ENCODE measurements around the gene YBEY.

YBEY gene

GRCh38 chr21:46322351-46323226 lies 36.4 kb downstream of the YBEY start:
- H3F3A ChIP-seq (ENCODE audit: insufficient read depth): peaks cover 25% of the 10 kb centered on the region
- H3K36me3 ChIP-seq (ENCODE audit: low read length): peaks cover 6% of the 10 kb centered on the region
- H3K9ac ChIP-seq (ENCODE audit: low read length): peak overlapping the region; percentile 96
- peaks cover 12% of the 10 kb centered on the region; the same call in 1 of the 2 replicates for H4K20me1 ChIP-seq (ENCODE audit: low read depth, low read length)
- peak overlapping the region; percentile 97 for H3K4me2 ChIP-seq (ENCODE audit: low read depth, low read length, poor library complexity, severe bottlenecking)
- no peak for TF ChIP-seq CTCF (IDR thresholded peaks at IDR 0.05; ENCODE audit: insufficient read depth, low read length, poor library complexity, severe bottlenecking)
- TF ChIP-seq EZH2phosphoT487 (conservative IDR thresholded peaks at IDR 0.05; ENCODE audit: low read length): no peak
- H3K9me2 ChIP-seq (replicated peaks; ENCODE audit: insufficient read depth, low read length): no peaks in the 10 kb centered on the region
- H3K79me2 ChIP-seq (ENCODE audit: insufficient read depth, low read length): peaks cover 66% of the 10 kb centered on the region
- no peak overlapping the region for H2AFZ ChIP-seq (ENCODE audit: low read depth, low read length, severe bottlenecking)
- peak overlapping the region; percentile 96 for H3K27ac ChIP-seq (ENCODE audit: low read depth, low read length)
- H3K4me3 ChIP-seq (ENCODE audit: insufficient read depth, low read length, poor library complexity, severe bottlenecking): peak overlapping the region; percentile 86
- no peaks in the 10 kb centered on the region for H3K27me3 ChIP-seq (ENCODE audit: low read length)
- H3K9me3 ChIP-seq (ENCODE audit: insufficient read depth, low read length): no peaks in the 10 kb centered on the region

GRCh38 chr21:46323227-46323709 lies 37.1 kb downstream of the YBEY start:
- peak overlapping the region; percentile 96 for H3K9ac ChIP-seq (ENCODE audit: low read length)
- H3K27me3 ChIP-seq (ENCODE audit: low read length): no peaks in the 10 kb centered on the region
- peak overlapping the region; percentile 86 for H3K4me3 ChIP-seq (ENCODE audit: insufficient read depth, low read length, poor library complexity, severe bottlenecking)
- no peak for TF ChIP-seq CTCF (IDR thresholded peaks at IDR 0.05; ENCODE audit: insufficient read depth, low read length, poor library complexity, severe bottlenecking)
- TF ChIP-seq EZH2phosphoT487 (conservative IDR thresholded peaks at IDR 0.05; ENCODE audit: low read length): no peak
- H4K20me1 ChIP-seq (ENCODE audit: low read depth, low read length): peaks cover 12% of the 10 kb centered on the region; the same call in 1 of the 2 replicates
- H3F3A ChIP-seq (ENCODE audit: insufficient read depth): peaks cover 25% of the 10 kb centered on the region
- no peaks in the 10 kb centered on the region for H3K9me2 ChIP-seq (replicated peaks; ENCODE audit: insufficient read depth, low read length)
- peaks cover 6% of the 10 kb centered on the region for H3K36me3 ChIP-seq (ENCODE audit: low read length)
- H3K79me2 ChIP-seq (ENCODE audit: insufficient read depth, low read length): peaks cover 73% of the 10 kb centered on the region
- H3K4me2 ChIP-seq (ENCODE audit: low read depth, low read length, poor library complexity, severe bottlenecking): peak overlapping the region; percentile 97
- peak overlapping the region; percentile 96 for H3K27ac ChIP-seq (ENCODE audit: low read depth, low read length)
- H2AFZ ChIP-seq (ENCODE audit: low read depth, low read length, severe bottlenecking): no peak overlapping the region
- no peaks in the 10 kb centered on the region for H3K9me3 ChIP-seq (ENCODE audit: insufficient read depth, low read length)

GRCh38 chr21:46323710-46324389 lies 37.7 kb downstream of the YBEY start, which contains the start of the genes C21orf58 and PCNT:
TSS of gene C21orf58 (minus strand) at chr21:46323870. CDS start at chr21:46322738, 1,132 bp downstream.
TSS of gene PCNT (plus strand) at chr21:46324156. CDS start at chr21:46324229, 73 bp downstream.
- Histone ChIP-seq H3F3A (ENCODE audit: insufficient read depth) (peaks cover 25% of the 10 kb centered on the region), H2AFZ (ENCODE audit: low read depth, low read length, severe bottlenecking) (peak within 1 kb of the TSS; percentile 72), H3K79me2 (ENCODE audit: insufficient read depth, low read length) (peaks cover 79% of the 10 kb centered on the region), H3K27ac (ENCODE audit: low read depth, low read length) (peak within 1 kb of the TSS; percentile 96), H3K9me2 (replicated peaks; ENCODE audit: insufficient read depth, low read length) (no peaks in the 10 kb centered on the region), H3K27me3 (ENCODE audit: low read length) (no peaks in the 10 kb centered on the region), H3K4me2 (ENCODE audit: low read depth, low read length, poor library complexity, severe bottlenecking) (peak within 1 kb of the TSS; percentile 97), H3K9ac (ENCODE audit: low read length) (peak within 1 kb of the TSS; percentile 96), H3K4me3 (ENCODE audit: insufficient read depth, low read length, poor library complexity, severe bottlenecking) (peak within 1 kb of the TSS; percentile 95), H3K36me3 (ENCODE audit: low read length) (peaks cover 6% of the 10 kb centered on the region), H3K9me3 (ENCODE audit: insufficient read depth, low read length) (no peaks in the 10 kb centered on the region), H4K20me1 (ENCODE audit: low read depth, low read length) (peaks cover 12% of the 10 kb centered on the region; the same call in 1 of the 2 replicates)
- TF ChIP-seq EZH2phosphoT487 (conservative IDR thresholded peaks at IDR 0.05; ENCODE audit: low read length): no peak
- no peak for TF ChIP-seq CTCF (IDR thresholded peaks at IDR 0.05; ENCODE audit: insufficient read depth, low read length, poor library complexity, severe bottlenecking)
